Muscle of leg (tissue), 11 donors: ENCODE results near the gene PERP. TPM values are rescaled to one million over a fixed set of nuclear protein-coding genes. Genes with fewer than 3 reads are reported as not detected.
"Not testable (repeated sequence)": the region's sequence is repeated elsewhere in the genome, so short reads cannot be mapped to it uniquely, and the experiment has no call there.

Experiments used
- DNase-seq: peaks from one replicate; pipeline ENCODE4 v3.0.0; 2013
- H3K27ac ChIP-seq: one replicate; pipeline ENCODE4 v1.5.1; 2013; ENCODE audit warnings: mild to moderate bottlenecking, low read length, control low read depth
- H3K27me3 ChIP-seq: one replicate; pipeline ENCODE4 v1.6.1; 2013; ENCODE audit warnings: low read length; ENCODE audit not compliant: control insufficient read depth, insufficient read depth
- H3K36me3 ChIP-seq: one replicate; pipeline ENCODE4 v1.6.1; 2013; ENCODE audit warnings: low read length; ENCODE audit not compliant: control insufficient read depth, insufficient read depth
- H3K4me1 ChIP-seq: one replicate; pipeline ENCODE4 v1.6.1; 2013; ENCODE audit warnings: low read length; ENCODE audit not compliant: control insufficient read depth, insufficient read depth
- H3K4me3 ChIP-seq: one replicate; pipeline ENCODE4 v1.5.1; 2013; ENCODE audit warnings: low read length, control low read depth
- H3K9me3 ChIP-seq: replicated peaks from 2 replicates; pipeline ENCODE4 v1.6.1; 2013; ENCODE audit warnings: low read depth, low read length; ENCODE audit not compliant: control insufficient read depth
- WGBS: methylation state at CpG from one replicate; pipeline ENCODE4 v1.1.5; 2013; ENCODE audit warnings: missing lambda C conversion rate; ENCODE audit not compliant: insufficient coverage; 5-methylcytosine and 5-hydroxymethylcytosine counted together
- polyA plus RNA-seq, 8 donors: library from polyadenylated mRNA; unstranded; fragments of 120-200 nt; gene quantifications; one replicate each; pipeline versions ENCODE4 v1.2.1 to v1.2.3, GENCODE V29; 2013; ENCODE audit warnings: inconsistent platforms in 1 of 8, low replicate concordance in 1 of 8; ENCODE audit not compliant: insufficient read length in 8 of 8, insufficient read depth in 1 of 8
- total RNA-seq: library from RNA; stranded (reverse); fragments of 120-200 nt; gene quantifications from one replicate; pipeline ENCODE4 v1.2.4, GENCODE V29; 2013

The PERP gene
- total and polyA plus RNA-seq, 9 donors, result 0.44 to 28.8 (median 1.6) TPM

GRCh38 chr6:138092686-138093085 lies 14.5 kb downstream of the PERP start:
- H3K36me3 ChIP-seq, result no peaks in the 10 kb centered on the region
- 50% methylated on average over 4 of the region's 4 CpGs for WGBS

GRCh38 chr6:138089325-138089724 lies 17.9 kb downstream of the PERP start:
- DNase-seq, result no peak

More at GRCh38 chr6:138092686-138093085, 14.5 kb downstream of the PERP start:
- H3K4me1 ChIP-seq, result no peaks in the 10 kb centered on the region
- H3K27ac ChIP-seq, result no peak overlapping the region
- DNase-seq, result no peak
- H3K9me3 ChIP-seq, result no peaks in the 10 kb centered on the region
- no peak overlapping the region for H3K4me3 ChIP-seq
- peaks cover under 1% of the 10 kb centered on the region for H3K27me3 ChIP-seq

GRCh38 chr6:138088326-138088762 lies 18.9 kb downstream of the PERP start:
- no peaks in the 10 kb centered on the region for H3K9me3 ChIP-seq
- no peak overlapping the region for H3K27ac ChIP-seq
- no peaks in the 10 kb centered on the region for H3K4me1 ChIP-seq
- H3K36me3 ChIP-seq, result no peaks in the 10 kb centered on the region
- no peak overlapping the region for H3K4me3 ChIP-seq
- 80% methylated on average over 1 of the region's 4 CpGs for WGBS
- no peaks in the 10 kb centered on the region for H3K27me3 ChIP-seq
- no peak for DNase-seq

More at GRCh38 chr6:138089325-138089724, 17.9 kb downstream of the PERP start:
- H3K4me3 ChIP-seq, result no peak overlapping the region
- no peaks in the 10 kb centered on the region for H3K4me1 ChIP-seq
- H3K9me3 ChIP-seq, result no peaks in the 10 kb centered on the region
- H3K27me3 ChIP-seq, result no peaks in the 10 kb centered on the region
- H3K27ac ChIP-seq, result no peak overlapping the region
- H3K36me3 ChIP-seq, result no peaks in the 10 kb centered on the region

- Histone ChIP-seq H3K36me3 (no peaks in the 10 kb centered on the region), H3K27ac (no peak overlapping the region), H3K4me3 (no peak overlapping the region), H3K9me3 (no peaks in the 10 kb centered on the region), H3K4me1 (no peaks in the 10 kb centered on the region), H3K27me3 (no peaks in the 10 kb centered on the region)
- WGBS, result no CpG with 5 or more reads among the region's 5 CpGs
- DNase-seq, result no peak
Observed at GRCh38 chr6:138087593-138088325, 19.5 kb downstream of the PERP start.

- no peaks in the 10 kb centered on the region for H3K4me1 ChIP-seq
- no peaks in the 10 kb centered on the region for H3K36me3 ChIP-seq
- H3K4me3 ChIP-seq, result no peak overlapping the region
- H3K9me3 ChIP-seq, result no peaks in the 10 kb centered on the region
- no peak overlapping the region for H3K27ac ChIP-seq
- WGBS, result no CpG with 5 or more reads among the region's 5 CpGs
- DNase-seq, result no peak
- no peaks in the 10 kb centered on the region for H3K27me3 ChIP-seq
Observed at GRCh38 chr6:138086573-138087196, 20.5 kb downstream of the PERP start.

GRCh38 chr6:138085839-138086222 lies 21.4 kb downstream of the PERP start:
- Histone ChIP-seq H3K27me3 (no peaks in the 10 kb centered on the region), H3K4me3 (no peak overlapping the region), H3K9me3 (no peaks in the 10 kb centered on the region), H3K36me3 (no peaks in the 10 kb centered on the region), H3K4me1 (no peaks in the 10 kb centered on the region), H3K27ac (no peak overlapping the region)
- no CpG with 5 or more reads among the region's 2 CpGs for WGBS
- DNase-seq, result no peak

GRCh38 chr6:138084904-138085838 lies 22.0 kb downstream of the PERP start:
- DNase-seq, result no peak
- Histone ChIP-seq H3K4me3 (no peak overlapping the region), H3K27ac (no peak overlapping the region), H3K4me1 (no peaks in the 10 kb centered on the region), H3K27me3 (no peaks in the 10 kb centered on the region), H3K9me3 (no peaks in the 10 kb centered on the region), H3K36me3 (no peaks in the 10 kb centered on the region)
- WGBS, result 75% methylated on average over 6 of the region's 10 CpGs

- Histone ChIP-seq H3K4me3 (no peak overlapping the region), H3K27ac (no peak overlapping the region), H3K36me3 (no peaks in the 10 kb centered on the region), H3K27me3 (no peaks in the 10 kb centered on the region), H3K9me3 (no peaks in the 10 kb centered on the region), H3K4me1 (no peaks in the 10 kb centered on the region)
- 96% methylated on average over 8 of the region's 12 CpGs for WGBS
- no peak for DNase-seq
Observed at GRCh38 chr6:138082232-138082631, 25.0 kb downstream of the PERP start.

- not testable (repeated sequence) for H3K9me3 ChIP-seq, DNase-seq
Observed at GRCh38 chr6:138079556-138079955, 27.7 kb downstream of the PERP start.

GRCh38 chr6:138078491-138078890 lies 28.7 kb downstream of the PERP start:
- H3K4me3 ChIP-seq, result no peak overlapping the region
- H3K4me1 ChIP-seq, result no peaks in the 10 kb centered on the region
- WGBS, result no CpG with 5 or more reads among the region's 2 CpGs
- H3K9me3 ChIP-seq, result peaks cover 6% of the 10 kb centered on the region
- no peak for DNase-seq
- no peaks in the 10 kb centered on the region for H3K27me3 ChIP-seq
- no peaks in the 10 kb centered on the region for H3K36me3 ChIP-seq
- H3K27ac ChIP-seq, result no peak overlapping the region

More at GRCh38 chr6:138079556-138079955, 27.7 kb downstream of the PERP start:
- not testable (repeated sequence) for H3K27ac ChIP-seq, H3K36me3 ChIP-seq, H3K27me3 ChIP-seq, H3K4me3 ChIP-seq, H3K4me1 ChIP-seq
